ENCODE results near the gene CDH13.

Gene CDH13

DNA sequence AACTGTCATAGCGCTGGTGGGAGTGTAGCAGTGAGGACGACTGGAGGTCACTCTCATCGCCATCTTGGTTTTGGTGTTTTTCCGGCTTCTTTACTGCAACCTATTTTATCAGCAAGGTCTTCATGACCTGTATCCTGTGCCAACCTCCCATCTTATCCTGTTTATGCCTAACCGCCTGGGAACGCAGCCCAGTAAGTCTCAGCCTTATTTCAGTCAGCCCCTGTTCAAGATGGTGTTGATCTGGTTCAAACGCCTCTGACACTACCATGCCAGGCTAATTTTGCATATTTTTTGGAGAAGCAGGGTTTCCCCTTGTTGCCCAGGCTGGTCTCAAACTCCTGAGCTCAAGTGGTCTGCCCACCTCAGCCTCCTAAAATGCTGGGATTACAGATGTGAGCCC lies 1001.2 kb downstream of the CDH13 start:
- Histone ChIP-seq H3K36me3 (ENCODE audit: control insufficient read depth, insufficient read depth, low read length) (no peaks in the 10 kb centered on the region), H3K4me3 (replicated peaks; ENCODE audit: low read depth, low read length) (no peak overlapping the region)
- no peak for DNase-seq (ENCODE audit: extremely low read depth, insufficient read length)

DNA sequence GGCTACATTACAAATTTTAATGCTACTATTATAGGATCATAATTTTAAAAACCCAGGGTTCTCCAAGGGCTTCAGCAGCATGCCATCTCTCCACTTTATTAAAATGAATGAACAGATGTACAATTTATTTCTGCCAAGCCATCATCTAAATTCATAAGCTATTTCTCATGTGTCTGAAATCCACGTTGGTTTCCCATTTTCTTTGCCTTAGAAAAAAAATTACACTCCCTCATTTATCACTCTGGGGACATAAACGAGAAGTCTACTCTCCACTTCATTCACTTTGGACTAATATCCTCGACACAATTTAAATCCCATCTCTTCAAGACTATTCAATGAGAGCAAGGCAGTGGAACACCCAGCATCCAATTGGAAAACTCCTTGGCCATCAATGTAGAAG lies 1002.7 kb downstream of the CDH13 start:
- Histone ChIP-seq H3K4me3 (replicated peaks; ENCODE audit: low read depth, low read length) (no peak overlapping the region), H3K36me3 (ENCODE audit: control insufficient read depth, insufficient read depth, low read length) (no peaks in the 10 kb centered on the region), H3K27me3 (replicated peaks; ENCODE audit: control insufficient read depth, insufficient read depth, low read length) (no peaks in the 10 kb centered on the region)
- DNase-seq (ENCODE audit: extremely low read depth, insufficient read length): no peak
- TF ChIP-seq, protein P1, sequence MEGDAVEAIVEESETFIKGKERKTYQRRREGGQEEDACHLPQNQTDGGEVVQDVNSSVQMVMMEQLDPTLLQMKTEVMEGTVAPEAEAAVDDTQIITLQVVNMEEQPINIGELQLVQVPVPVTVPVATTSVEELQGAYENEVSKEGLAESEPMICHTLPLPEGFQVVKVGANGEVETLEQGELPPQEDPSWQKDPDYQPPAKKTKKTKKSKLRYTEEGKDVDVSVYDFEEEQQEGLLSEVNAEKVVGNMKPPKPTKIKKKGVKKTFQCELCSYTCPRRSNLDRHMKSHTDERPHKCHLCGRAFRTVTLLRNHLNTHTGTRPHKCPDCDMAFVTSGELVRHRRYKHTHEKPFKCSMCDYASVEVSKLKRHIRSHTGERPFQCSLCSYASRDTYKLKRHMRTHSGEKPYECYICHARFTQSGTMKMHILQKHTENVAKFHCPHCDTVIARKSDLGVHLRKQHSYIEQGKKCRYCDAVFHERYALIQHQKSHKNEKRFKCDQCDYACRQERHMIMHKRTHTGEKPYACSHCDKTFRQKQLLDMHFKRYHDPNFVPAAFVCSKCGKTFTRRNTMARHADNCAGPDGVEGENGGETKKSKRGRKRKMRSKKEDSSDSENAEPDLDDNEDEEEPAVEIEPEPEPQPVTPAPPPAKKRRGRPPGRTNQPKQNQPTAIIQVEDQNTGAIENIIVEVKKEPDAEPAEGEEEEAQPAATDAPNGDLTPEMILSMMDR (IDR thresholded peaks at IDR 0.05; ENCODE audit: insufficient read depth, low read length, poor library complexity, severe bottlenecking): no peak

More for the DNA sequence above, 1001.2 kb downstream of the CDH13 start:
- TF ChIP-seq, protein P1 (IDR thresholded peaks at IDR 0.05; ENCODE audit: insufficient read depth, low read length, poor library complexity, severe bottlenecking): no peak
- H3K27me3 ChIP-seq (replicated peaks; ENCODE audit: control insufficient read depth, insufficient read depth, low read length): no peaks in the 10 kb centered on the region

DNA sequence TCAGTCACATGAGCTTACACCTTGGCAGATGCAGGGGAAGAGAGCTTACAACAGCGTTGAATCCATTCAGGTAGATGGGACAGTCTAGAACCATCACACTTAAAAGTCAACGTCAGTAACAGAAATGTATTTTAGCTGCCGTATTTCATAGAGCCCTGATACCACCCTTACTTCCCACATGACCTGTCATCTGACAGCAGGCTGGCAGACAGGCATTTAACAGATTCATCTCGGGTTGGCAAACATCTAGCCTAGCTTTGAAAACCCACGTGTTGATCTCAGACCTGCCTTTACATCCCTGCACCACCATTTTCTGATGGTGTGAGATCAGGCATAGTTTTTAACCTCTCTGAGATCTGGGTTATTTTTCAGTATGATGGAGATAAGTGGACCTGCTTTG lies 1003.1 kb downstream of the CDH13 start:
- no peak for DNase-seq (ENCODE audit: extremely low read depth, insufficient read length)
- no peaks in the 10 kb centered on the region for H3K36me3 ChIP-seq (ENCODE audit: control insufficient read depth, insufficient read depth, low read length)
- TF ChIP-seq, protein P1 (IDR thresholded peaks at IDR 0.05; ENCODE audit: insufficient read depth, low read length, poor library complexity, severe bottlenecking): no peak
- H3K4me3 ChIP-seq (replicated peaks; ENCODE audit: low read depth, low read length): no peak overlapping the region
- H3K27me3 ChIP-seq (replicated peaks; ENCODE audit: control insufficient read depth, insufficient read depth, low read length): no peaks in the 10 kb centered on the region

DNA sequence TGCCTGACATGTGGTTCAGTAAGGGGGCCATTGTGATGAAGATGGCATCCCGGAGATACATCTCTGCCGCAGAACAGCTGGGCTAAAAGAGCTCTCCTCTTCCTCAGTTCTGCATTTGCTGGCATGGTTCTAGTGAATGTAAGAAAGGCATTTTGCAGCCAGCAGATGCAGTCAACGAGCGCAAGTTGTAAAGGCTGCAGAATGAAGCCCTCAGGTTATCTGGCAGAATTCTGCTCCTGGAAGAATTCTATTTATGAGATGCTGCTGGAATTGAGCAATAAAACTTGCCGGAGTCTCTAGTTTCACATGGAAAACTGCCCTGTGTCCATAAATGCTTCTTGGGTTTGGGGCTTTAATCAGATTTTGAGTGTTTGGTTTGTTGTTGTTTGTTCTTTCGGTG lies 1004.2 kb downstream of the CDH13 start:
- Histone ChIP-seq H3K27me3 (replicated peaks; ENCODE audit: control insufficient read depth, insufficient read depth, low read length) (no peaks in the 10 kb centered on the region), H3K36me3 (ENCODE audit: control insufficient read depth, insufficient read depth, low read length) (no peaks in the 10 kb centered on the region), H3K4me3 (replicated peaks; ENCODE audit: low read depth, low read length) (no peak overlapping the region)
- DNase-seq (ENCODE audit: extremely low read depth, insufficient read length): no peak
- TF ChIP-seq, protein P1 (IDR thresholded peaks at IDR 0.05; ENCODE audit: insufficient read depth, low read length, poor library complexity, severe bottlenecking): no peak

DNA sequence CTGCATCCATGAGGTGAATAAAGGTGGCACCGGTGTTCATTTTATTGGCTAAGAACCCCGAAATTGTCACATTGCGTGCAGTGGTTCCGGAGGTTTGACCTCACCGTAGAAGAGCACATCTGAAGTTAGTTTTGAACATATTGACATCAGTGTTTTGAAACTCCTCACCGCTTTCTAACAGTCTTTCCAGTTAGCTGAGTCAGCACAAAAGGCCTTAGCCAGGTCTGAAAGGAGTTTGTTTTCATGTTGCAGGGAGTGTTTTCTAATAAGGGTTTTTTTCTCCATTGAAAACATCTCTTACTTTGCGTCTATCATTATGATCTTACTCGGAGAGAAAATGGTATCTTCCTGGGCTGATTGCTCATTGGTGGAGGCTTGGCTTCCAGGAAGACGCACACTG lies 1006.5 kb downstream of the CDH13 start:
- DNase-seq (ENCODE audit: extremely low read depth, insufficient read length): no peak
- no peak overlapping the region for H3K4me3 ChIP-seq (replicated peaks; ENCODE audit: low read depth, low read length)
- no peaks in the 10 kb centered on the region for H3K36me3 ChIP-seq (ENCODE audit: control insufficient read depth, insufficient read depth, low read length)
- no peaks in the 10 kb centered on the region for H3K27me3 ChIP-seq (replicated peaks; ENCODE audit: control insufficient read depth, insufficient read depth, low read length)
- TF ChIP-seq, protein P1 (IDR thresholded peaks at IDR 0.05; ENCODE audit: insufficient read depth, low read length, poor library complexity, severe bottlenecking): no peak

DNA sequence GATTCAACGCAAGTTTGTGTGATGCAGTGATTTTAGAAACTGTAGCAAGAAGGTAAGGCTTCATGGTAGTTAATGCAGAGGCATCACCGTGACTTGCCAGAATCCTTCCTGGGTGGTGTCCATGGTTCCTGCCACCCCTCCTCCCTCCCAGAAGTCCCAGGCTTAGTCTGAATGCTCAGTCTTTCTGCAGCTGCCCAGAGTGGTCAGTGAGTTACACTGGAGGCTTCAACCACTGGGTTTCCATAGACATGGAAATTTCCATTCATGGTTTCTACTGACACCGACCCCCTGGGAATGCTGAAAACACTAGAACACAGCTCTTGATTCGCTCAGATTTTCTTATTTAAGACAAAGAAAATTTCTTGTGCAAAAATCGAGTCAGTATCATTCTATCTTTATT lies 1021.6 kb downstream of the CDH13 start:
- Histone ChIP-seq H3K36me3 (ENCODE audit: control insufficient read depth, insufficient read depth, low read length) (no peaks in the 10 kb centered on the region), H3K4me3 (replicated peaks; ENCODE audit: low read depth, low read length) (no peak overlapping the region), H3K27me3 (replicated peaks; ENCODE audit: control insufficient read depth, insufficient read depth, low read length) (no peaks in the 10 kb centered on the region)
- TF ChIP-seq, protein P1 (IDR thresholded peaks at IDR 0.05; ENCODE audit: insufficient read depth, low read length, poor library complexity, severe bottlenecking): no peak
- DNase-seq (ENCODE audit: extremely low read depth, insufficient read length): no peak
